ENCODE data around the gene PYGM.

PYGM gene

GRCh38 chr11:64754124-64754918 lies 5.5 kb downstream of the PYGM start:
- Histone ChIP-seq H3K27ac (no peak overlapping the region), H3K4me3 (ENCODE audit: low read depth in 1 of 2, low read length in 1 of 2) (no peak overlapping the region), H3K9me3 (no peaks in the 10 kb centered on the region), H3K4me1 (ENCODE audit: control insufficient read depth in 1 of 2, insufficient read depth in 1 of 2, low read depth in 1 of 2, low read length in 1 of 2) (no peaks in the 10 kb centered on the region), H3K36me3 (peaks cover 60% of the 10 kb centered on the region), H3K27me3 (no peaks in the 10 kb centered on the region)
- TF ChIP-seq CTCF (IDR thresholded peaks at IDR 0.05) = no peak

- no peaks in the 10 kb centered on the region for H3K4me1 ChIP-seq (ENCODE audit: control insufficient read depth in 1 of 2, insufficient read depth in 1 of 2, low read depth in 1 of 2, low read length in 1 of 2)
- H3K27me3 ChIP-seq = no peaks in the 10 kb centered on the region
- H3K4me3 ChIP-seq (ENCODE audit: low read depth in 1 of 2, low read length in 1 of 2) = no peak overlapping the region
- no peaks in the 10 kb centered on the region for H3K9me3 ChIP-seq
- no peak overlapping the region for H3K27ac ChIP-seq
- H3K36me3 ChIP-seq = peaks cover 59% of the 10 kb centered on the region
- TF ChIP-seq CTCF (IDR thresholded peaks at IDR 0.05) = no peak
Measured at GRCh38 chr11:64753380-64754123, 6.2 kb downstream of the PYGM start.

GRCh38 chr11:64753019-64753379 lies 6.8 kb downstream of the PYGM start:
- Histone ChIP-seq H3K36me3 (peaks cover 59% of the 10 kb centered on the region), H3K27ac (no peak overlapping the region), H3K9me3 (no peaks in the 10 kb centered on the region), H3K27me3 (no peaks in the 10 kb centered on the region), H3K4me3 (ENCODE audit: low read depth in 1 of 2, low read length in 1 of 2) (no peak overlapping the region), H3K4me1 (ENCODE audit: control insufficient read depth in 1 of 2, insufficient read depth in 1 of 2, low read depth in 1 of 2, low read length in 1 of 2) (no peaks in the 10 kb centered on the region)
- no peak for TF ChIP-seq CTCF (IDR thresholded peaks at IDR 0.05)

- no peaks in the 10 kb centered on the region for H3K27me3 ChIP-seq
- no peaks in the 10 kb centered on the region for H3K9me3 ChIP-seq
- H3K27ac ChIP-seq = no peak overlapping the region
- no peak overlapping the region for H3K4me3 ChIP-seq (ENCODE audit: low read depth in 1 of 2, low read length in 1 of 2)
- H3K4me1 ChIP-seq (ENCODE audit: control insufficient read depth in 1 of 2, insufficient read depth in 1 of 2, low read depth in 1 of 2, low read length in 1 of 2) = no peaks in the 10 kb centered on the region
- no peak for TF ChIP-seq CTCF (IDR thresholded peaks at IDR 0.05)
- peaks cover 59% of the 10 kb centered on the region for H3K36me3 ChIP-seq
Measured at GRCh38 chr11:64752175-64752970, 7.4 kb downstream of the PYGM start.

- Histone ChIP-seq H3K36me3 (peaks cover 59% of the 10 kb centered on the region), H3K27ac (no peak overlapping the region), H3K4me1 (ENCODE audit: control insufficient read depth in 1 of 2, insufficient read depth in 1 of 2, low read depth in 1 of 2, low read length in 1 of 2) (peaks cover 0 to under 1% of the 10 kb centered on the region in 2 experiments), H3K27me3 (no peaks in the 10 kb centered on the region), H3K4me3 (ENCODE audit: low read depth in 1 of 2, low read length in 1 of 2) (no peak overlapping the region), H3K9me3 (no peaks in the 10 kb centered on the region)
- TF ChIP-seq CTCF (IDR thresholded peaks at IDR 0.05) = no peak
Measured at GRCh38 chr11:64751580-64751979, 8.2 kb downstream of the PYGM start.

All from neutrophil (primary cell).